Spinal cord (tissue), 10 donors: Measurements from ENCODE around the gene PDCD7. TPM values are rescaled to one million over a fixed set of nuclear protein-coding genes. Genes with fewer than 3 reads are reported as not detected.
"Not testable (repeated sequence)": the region's sequence is repeated elsewhere in the genome, so short reads cannot be mapped to it uniquely, and the experiment has no call there.

Experiments used
- DNase-seq, 6 donors: peaks; one replicate each; pipeline versions ENCODE4 v3.0.0 to v3.0.0-alpha.2; 2013 to 2015; ENCODE audit warnings: low spot score in 6 of 6, low read depth in 4 of 6
- H3K27ac ChIP-seq: one replicate; pipeline ENCODE4 v1.5.1; 2013; ENCODE audit warnings: low read depth, low read length, control low read depth
- H3K27me3 ChIP-seq: one replicate; pipeline ENCODE4 v1.6.1; 2013; ENCODE audit warnings: low read length; ENCODE audit not compliant: control insufficient read depth, insufficient read depth
- H3K36me3 ChIP-seq: one replicate; pipeline ENCODE4 v1.6.1; 2013; ENCODE audit warnings: low read length; ENCODE audit not compliant: control insufficient read depth, insufficient read depth
- H3K4me1 ChIP-seq: one replicate; pipeline ENCODE4 v1.6.1; 2013; ENCODE audit warnings: low read length; ENCODE audit not compliant: control insufficient read depth, insufficient read depth
- H3K4me3 ChIP-seq: one replicate; pipeline ENCODE4 v1.5.1; 2013; ENCODE audit warnings: low read depth, low read length, control low read depth
- H3K9me3 ChIP-seq: one replicate; pipeline ENCODE4 v1.6.1; 2013; ENCODE audit warnings: low read length; ENCODE audit not compliant: control insufficient read depth, insufficient read depth
- WGBS: methylation state at CpG from one replicate; pipeline ENCODE4 v1.1.5; 2013; ENCODE audit warnings: missing lambda C conversion rate; ENCODE audit not compliant: insufficient coverage; 5-methylcytosine and 5-hydroxymethylcytosine counted together
- polyA plus RNA-seq, 2 donors: library from polyadenylated mRNA; unstranded; fragments of 120-200 nt; gene quantifications; one replicate each; pipeline ENCODE4 v1.2.1, GENCODE V29; 2013; ENCODE audit not compliant: insufficient read length in 2 of 2
- total RNA-seq, 2 donors: library from RNA; depleted of rRNA in 1 of 2; stranded (reverse); fragments of 120-200 nt in 1 of 2; fragments of >200 nt in 1 of 2; gene quantifications; one replicate each; pipeline versions ENCODE4 v1.2.3 to v1.2.4, GENCODE V29; 2013 to 2014
- donor health status: healthy.

Gene PDCD7
- total and polyA plus RNA-seq, 4 donors, result 12.7 to 27.8 (median 20.4) TPM

GRCh38 chr15:65095011-65095746 lies 38.4 kb downstream of the PDCD7 start:
- H3K27me3 ChIP-seq, result no peaks in the 10 kb centered on the region
- H3K27ac ChIP-seq, result no peak overlapping the region
- H3K4me3 ChIP-seq, result no peak overlapping the region
- H3K36me3 ChIP-seq, result peaks cover 67% of the 10 kb centered on the region
- peaks cover 22% of the 10 kb centered on the region for H3K4me1 ChIP-seq
- H3K9me3 ChIP-seq, result no peaks in the 10 kb centered on the region
- DNase-seq, result no peak
- 89% methylated on average over 4 of the region's 5 CpGs for WGBS

GRCh38 chr15:65094294-65094995 lies 39.2 kb downstream of the PDCD7 start:
- no peak for DNase-seq
- no peak overlapping the region for H3K27ac ChIP-seq

GRCh38 chr15:65093793-65094170 lies 39.8 kb downstream of the PDCD7 start:
- 92% methylated on average over 13 of the region's 13 CpGs for WGBS

More at GRCh38 chr15:65094294-65094995, 39.2 kb downstream of the PDCD7 start:
- Histone ChIP-seq H3K27me3 (no peaks in the 10 kb centered on the region), H3K4me1 (peaks cover 24% of the 10 kb centered on the region), H3K4me3 (no peak overlapping the region), H3K36me3 (peaks cover 63% of the 10 kb centered on the region), H3K9me3 (no peaks in the 10 kb centered on the region)
- 89% methylated on average over 11 of the region's 14 CpGs for WGBS

GRCh38 chr15:65092911-65093792 lies 40.5 kb downstream of the PDCD7 start:
- H3K27me3 ChIP-seq, result no peaks in the 10 kb centered on the region
- H3K9me3 ChIP-seq, result no peaks in the 10 kb centered on the region
- no peak overlapping the region for H3K4me3 ChIP-seq
- H3K27ac ChIP-seq, result no peak overlapping the region
- H3K36me3 ChIP-seq, result peaks cover 56% of the 10 kb centered on the region
- 84% methylated on average over 14 of the region's 17 CpGs for WGBS
- no peak for DNase-seq
- peaks cover 34% of the 10 kb centered on the region for H3K4me1 ChIP-seq

More at GRCh38 chr15:65093793-65094170, 39.8 kb downstream of the PDCD7 start:
- H3K9me3 ChIP-seq, H3K27ac ChIP-seq, DNase-seq, H3K4me3 ChIP-seq, H3K27me3 ChIP-seq: not testable (repeated sequence)
- Histone ChIP-seq H3K36me3 (peaks cover 58% of the 10 kb centered on the region), H3K4me1 (peaks cover 28% of the 10 kb centered on the region)

- Histone ChIP-seq H3K4me3 (no peak overlapping the region), H3K36me3 (peaks cover 47% of the 10 kb centered on the region), H3K4me1 (peaks cover 44% of the 10 kb centered on the region), H3K9me3 (no peaks in the 10 kb centered on the region), H3K27ac (no peak overlapping the region), H3K27me3 (no peaks in the 10 kb centered on the region)
- DNase-seq, result no peak
- 85% methylated on average over 6 of the region's 12 CpGs for WGBS
Observed at GRCh38 chr15:65091946-65092770, 41.5 kb downstream of the PDCD7 start.

GRCh38 chr15:65089206-65089824 lies 44.3 kb downstream of the PDCD7 start:
- Histone ChIP-seq H3K9me3 (no peaks in the 10 kb centered on the region), H3K27ac (no peak overlapping the region), H3K27me3 (peaks cover 4% of the 10 kb centered on the region), H3K4me1 (peaks cover 60% of the 10 kb centered on the region), H3K4me3 (no peak overlapping the region), H3K36me3 (peaks cover 27% of the 10 kb centered on the region)
- DNase-seq, result no peak
- WGBS, result 100% methylated on average over 1 of the region's 5 CpGs

- peaks cover 22% of the 10 kb centered on the region for H3K36me3 ChIP-seq
- peaks cover 64% of the 10 kb centered on the region for H3K4me1 ChIP-seq
- no peaks in the 10 kb centered on the region for H3K9me3 ChIP-seq
- WGBS, result 81% methylated on average over 2 of the region's 6 CpGs
- DNase-seq, result no peak
- peaks cover 8% of the 10 kb centered on the region for H3K27me3 ChIP-seq
- H3K4me3 ChIP-seq, result no peak overlapping the region
- H3K27ac ChIP-seq, result no peak overlapping the region
Observed at GRCh38 chr15:65088643-65089021, 45.0 kb downstream of the PDCD7 start.

- Histone ChIP-seq H3K27ac (no peak overlapping the region), H3K4me3 (no peak overlapping the region), H3K27me3 (peaks cover 8% of the 10 kb centered on the region), H3K9me3 (no peaks in the 10 kb centered on the region), H3K36me3 (peaks cover 16% of the 10 kb centered on the region), H3K4me1 (peaks cover 64% of the 10 kb centered on the region)
- no peak for DNase-seq
- WGBS, result 91% methylated on average over 9 of the region's 13 CpGs
Observed at GRCh38 chr15:65087873-65088642, 45.5 kb downstream of the PDCD7 start.
